HG02759 (cell line): Measurements from ENCODE around the gene ALPK3.
"Not testable (repeated sequence)": the region's sequence is repeated elsewhere in the genome, so short reads cannot be mapped to it uniquely, and the experiment has no call there.

Experiments
- ATAC-seq: cut with Tn5 transposase; IDR thresholded peaks from one replicate; pipeline ENCODE4 v1.9.1; 2021; ENCODE audit warnings: mild to moderate bottlenecking, moderate library complexity; ENCODE audit not compliant: unreplicated experiment

ALPK3 gene

DNA sequence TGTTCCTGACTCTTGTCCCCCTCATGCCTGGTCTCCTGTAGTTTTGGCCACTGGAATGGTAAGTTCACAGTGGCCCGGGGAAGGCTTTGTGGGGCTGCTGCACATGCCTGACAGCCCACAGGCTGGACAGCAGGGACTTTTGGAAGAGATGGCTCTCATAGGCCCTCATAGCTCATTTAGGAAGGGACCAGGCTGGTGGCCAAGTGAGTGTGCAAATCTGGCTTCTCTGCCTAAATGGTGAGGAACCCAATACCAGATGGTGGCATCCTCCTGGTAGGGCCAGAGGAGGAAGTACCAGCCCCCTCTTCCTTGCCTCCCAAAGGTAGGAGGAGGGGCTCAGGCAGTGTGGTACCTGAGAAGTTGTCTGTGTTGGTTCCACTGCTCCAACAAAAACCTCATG lies 25.6 kb downstream of the ALPK3 start:
- ATAC-seq, result no peak

DNA sequence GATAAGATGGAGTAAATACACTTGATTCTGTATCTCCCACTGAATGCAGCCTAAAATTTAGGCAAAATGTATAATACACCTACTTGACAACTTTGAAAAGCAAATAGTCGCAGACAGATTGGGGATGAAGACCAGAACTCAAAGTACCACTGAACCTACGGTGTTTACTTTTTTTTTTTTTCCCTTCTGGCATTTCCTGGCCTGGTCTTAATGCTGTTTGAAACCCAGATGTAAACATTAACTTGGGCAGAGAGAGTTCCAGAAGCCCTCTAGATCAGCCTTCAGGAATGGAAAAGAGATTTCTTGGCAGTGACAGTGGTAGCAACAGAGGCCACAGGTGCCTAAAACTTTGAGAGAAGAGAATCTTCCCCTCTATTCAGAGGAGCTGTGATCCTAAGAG lies 27.8 kb downstream of the ALPK3 start:
- no peak for ATAC-seq

DNA sequence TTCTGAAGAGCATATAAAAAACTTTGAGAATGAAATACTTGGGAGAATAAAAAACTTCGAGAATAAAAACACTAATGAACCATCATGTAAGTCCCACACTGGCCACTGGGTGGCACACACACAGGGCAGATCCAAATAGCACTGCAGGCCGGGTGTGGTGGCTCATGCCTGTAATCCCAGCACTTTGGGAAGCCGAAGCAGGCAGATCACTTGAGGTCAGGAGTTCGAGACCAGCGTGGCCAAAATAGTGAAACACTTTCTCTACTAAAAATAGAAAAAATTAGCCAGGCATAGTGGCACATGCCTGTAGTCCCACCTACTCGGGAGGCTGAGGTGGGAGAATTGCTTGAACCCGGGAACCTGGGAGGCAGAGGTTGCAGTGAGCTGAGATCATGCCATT lies 28.5 kb downstream of the ALPK3 start:
- not testable (repeated sequence) for ATAC-seq

DNA sequence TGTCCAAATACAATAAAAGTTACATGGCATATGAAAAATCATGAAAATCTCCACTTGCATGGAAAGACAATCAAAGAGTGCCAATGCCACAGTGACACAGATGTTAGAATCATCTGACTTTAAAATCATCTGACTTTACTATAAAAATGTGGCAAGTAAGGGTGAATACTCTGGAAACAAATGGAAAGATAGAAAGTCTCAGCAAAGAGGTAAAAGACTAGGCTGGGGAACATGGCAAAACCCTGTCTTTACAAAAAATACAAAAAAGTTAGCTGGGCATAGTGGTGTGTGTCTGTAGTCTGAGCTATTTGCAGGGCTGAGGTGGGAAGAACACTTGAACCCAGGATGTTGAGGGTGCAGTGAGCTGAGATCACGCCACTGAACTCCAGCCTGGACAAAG lies 29.1 kb downstream of the ALPK3 start:
- no peak for ATAC-seq

DNA sequence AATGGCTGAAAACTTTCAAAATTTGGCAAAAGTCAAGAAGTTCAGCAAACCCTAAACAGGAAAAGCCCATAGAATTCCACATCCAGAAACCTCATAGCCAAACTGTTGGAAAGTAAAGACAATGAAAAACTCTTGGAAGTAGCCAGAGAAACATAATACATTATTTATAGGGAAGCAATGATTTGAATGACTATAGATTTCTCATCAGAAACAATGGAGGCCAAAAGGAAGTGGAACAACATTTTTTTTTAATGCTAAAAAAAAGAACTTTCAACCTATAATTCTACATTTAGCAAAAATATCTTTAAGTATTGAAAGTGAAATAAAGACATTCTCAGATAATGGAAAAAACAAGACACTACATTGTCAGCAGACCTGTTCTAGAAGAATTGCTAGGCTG lies 30.2 kb downstream of the ALPK3 start:
- no peak for ATAC-seq

DNA sequence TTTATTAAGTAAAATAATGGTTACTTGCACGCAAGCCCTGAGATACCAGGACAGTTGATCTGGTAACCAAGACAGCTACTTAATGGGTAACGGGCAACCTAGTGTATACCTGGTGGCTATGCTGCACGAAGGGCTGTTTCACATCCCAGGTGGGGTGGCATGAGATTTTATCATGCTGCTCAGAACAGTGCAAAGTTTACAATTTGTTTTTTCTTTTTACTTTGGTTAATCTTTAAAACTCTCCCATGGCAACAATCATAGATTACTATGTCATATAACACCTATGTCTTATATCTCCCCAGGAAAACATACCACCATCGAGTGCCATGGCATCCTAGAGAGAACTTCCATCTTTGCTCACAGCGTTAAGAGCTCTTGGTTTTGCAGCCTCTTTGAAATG lies 35.1 kb downstream of the ALPK3 start:
- no peak for ATAC-seq

DNA sequence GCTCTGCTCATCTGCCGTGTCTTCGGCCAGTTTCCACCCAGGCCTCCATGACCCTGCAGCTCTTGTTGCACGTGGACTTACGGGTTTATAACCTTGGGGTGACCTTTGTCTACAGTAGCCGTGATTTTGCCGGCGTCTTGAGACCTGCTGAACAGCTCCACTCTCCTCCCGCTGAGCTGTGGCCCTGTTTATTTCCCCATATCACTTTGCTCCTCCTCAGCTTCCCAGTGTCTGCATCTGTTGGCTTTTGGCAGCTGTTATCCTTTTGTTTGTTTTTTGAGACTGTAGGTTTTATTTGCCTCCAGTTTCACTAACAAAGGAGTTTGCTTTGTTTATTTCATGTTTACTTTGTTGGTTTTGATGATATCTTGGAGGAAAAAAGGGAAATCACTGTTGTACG lies 38.0 kb downstream of the ALPK3 start:
- ATAC-seq, result no peak

DNA sequence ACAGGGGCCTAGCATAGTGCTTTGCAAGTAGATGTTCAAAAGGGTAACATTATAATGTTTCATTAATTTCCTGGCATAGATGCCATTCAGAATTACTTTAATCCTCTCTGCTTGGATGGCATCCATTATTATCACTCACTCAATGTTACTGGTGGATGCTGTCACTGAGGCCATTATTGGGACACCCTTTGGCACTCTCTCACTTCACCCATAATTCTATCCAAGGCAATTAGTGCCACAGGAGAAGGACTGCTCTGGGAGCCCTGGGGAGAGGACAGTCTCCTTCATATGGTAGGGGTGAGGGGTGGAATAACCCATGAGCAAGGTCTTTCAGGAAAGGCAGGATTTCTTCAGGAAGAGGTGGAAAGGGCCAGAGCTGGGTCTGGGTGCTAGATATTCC lies 38.6 kb downstream of the ALPK3 start:
- no peak for ATAC-seq

DNA sequence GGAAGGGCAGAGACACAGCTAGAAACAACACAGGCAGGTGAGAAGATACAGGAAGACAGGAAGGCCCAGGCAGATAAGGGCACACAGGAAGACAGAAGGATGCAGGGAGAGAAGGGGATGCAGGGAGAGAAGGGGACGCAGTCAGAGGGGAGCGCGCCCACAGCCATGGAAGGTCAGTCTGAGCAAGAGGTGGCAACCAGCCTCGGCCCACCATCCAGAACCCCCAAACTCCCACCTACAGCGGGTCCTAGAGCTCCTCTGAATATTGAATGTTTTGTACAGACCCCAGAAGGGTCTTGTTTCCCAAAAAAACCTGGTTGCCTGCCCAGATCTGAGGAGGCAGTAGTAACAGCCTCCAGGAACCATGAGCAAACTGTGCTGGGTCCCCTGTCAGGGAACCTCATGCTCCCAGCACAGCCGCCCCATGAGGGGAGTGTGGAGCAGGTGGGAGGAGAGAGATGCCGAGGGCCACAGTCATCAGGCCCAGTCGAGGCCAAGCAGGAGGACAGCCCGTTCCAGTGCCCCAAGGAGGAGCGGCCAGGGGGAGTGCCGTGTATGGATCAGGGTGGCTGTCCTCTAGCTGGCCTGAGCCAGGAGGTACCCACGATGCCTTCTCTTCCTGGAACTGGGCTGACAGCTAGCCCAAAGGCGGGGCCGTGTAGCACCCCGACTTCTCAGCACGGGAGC lies 39.7 kb downstream of the ALPK3 start:
- no peak for ATAC-seq

DNA sequence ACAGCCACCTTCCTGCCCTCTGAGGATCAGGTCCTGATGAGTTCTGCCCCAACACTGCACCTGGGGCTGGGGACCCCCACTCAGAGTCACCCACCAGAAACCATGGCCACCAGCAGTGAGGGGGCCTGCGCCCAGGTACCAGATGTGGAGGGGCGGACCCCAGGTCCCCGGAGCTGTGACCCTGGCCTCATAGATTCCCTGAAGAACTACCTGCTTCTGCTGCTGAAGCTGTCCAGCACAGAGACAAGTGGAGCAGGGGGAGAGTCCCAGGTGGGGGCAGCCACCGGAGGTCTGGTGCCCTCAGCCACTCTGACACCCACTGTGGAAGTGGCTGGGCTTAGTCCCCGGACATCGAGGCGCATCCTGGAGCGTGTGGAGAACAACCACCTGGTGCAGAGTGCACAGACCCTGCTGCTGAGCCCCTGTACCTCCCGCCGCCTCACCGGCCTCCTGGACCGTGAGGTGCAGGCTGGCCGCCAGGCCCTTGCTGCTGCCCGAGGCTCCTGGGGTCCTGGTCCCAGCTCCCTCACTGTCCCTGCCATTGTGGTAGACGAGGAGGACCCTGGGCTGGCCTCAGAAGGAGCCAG lies 40.4 kb downstream of the ALPK3 start:
- no peak for ATAC-seq

DNA sequence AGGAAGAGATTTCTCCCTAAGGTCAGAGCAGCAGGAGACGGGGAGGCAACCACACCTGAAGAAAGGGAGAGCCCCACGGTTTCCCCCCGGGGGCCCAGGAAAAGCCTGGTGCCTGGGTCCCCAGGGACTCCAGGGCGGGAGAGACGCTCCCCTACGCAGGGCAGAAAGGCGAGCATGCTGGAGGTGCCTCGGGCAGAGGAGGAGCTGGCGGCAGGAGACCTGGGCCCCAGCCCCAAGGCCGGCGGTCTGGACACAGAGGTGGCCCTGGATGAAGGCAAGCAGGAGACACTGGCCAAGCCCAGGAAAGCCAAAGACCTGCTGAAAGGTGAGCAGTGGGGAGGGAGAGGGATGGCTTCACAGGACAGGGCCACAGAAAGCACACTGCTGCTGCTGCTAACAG lies 41.1 kb downstream of the ALPK3 start:
- ATAC-seq, result no peak

DNA sequence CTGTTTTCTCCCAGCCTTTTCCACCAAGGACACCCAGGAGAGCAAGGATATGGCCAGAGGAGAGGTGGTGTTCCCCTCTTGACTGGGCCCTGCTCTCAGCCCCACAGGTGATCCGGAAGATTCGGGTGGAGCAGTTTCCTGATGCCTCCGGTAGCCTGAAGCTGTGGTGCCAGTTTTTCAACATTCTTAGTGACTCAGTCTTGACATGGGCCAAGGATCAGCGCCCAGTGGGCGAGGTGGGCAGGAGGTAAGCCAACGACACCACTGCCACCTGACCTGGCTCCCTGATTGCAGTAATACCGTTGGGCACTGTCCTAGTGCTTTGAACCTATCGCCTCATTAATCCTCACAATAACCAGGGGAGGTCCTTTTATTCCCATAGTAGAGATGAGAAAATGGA lies 42.0 kb downstream of the ALPK3 start:
- no peak for ATAC-seq

DNA sequence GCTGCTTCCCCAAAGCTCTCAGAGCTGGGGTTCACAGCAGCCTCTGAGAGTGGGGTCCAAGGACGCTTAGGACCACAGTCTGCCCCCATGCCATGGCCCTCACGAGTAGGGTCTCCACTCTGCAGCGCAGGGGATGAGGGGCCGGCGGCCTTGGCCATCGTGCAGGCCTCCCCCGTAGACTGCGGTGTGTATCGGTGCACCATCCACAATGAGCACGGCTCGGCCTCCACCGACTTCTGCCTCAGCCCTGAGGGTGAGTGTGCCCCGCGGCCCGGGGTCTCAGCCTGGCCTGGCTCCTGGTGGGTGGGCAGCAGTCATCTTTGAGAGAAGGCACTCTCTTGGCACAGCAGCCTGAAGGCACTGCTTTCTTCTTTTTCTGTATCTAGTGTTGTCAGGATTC lies 42.5 kb downstream of the ALPK3 start:
- no peak for ATAC-seq

DNA sequence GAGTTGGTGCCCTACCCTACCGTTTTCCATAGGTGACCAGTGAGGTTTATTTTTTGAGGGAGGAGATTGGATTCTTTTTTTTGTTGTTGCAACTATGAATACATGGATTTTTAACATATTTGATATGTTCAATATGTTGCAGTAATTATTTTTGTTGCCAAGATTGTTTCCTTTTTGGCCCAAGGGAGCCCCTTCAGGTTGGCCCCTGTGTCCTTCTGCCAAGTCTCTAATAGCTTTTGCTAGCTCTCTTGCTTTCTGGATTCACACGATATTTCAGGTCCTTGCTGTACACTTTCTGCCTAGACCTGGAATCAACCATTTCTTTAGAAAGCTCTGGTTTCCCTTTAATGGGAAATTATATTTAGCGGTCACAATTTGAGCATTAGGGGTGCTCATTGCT lies 44.6 kb downstream of the ALPK3 start:
- no peak for ATAC-seq

DNA sequence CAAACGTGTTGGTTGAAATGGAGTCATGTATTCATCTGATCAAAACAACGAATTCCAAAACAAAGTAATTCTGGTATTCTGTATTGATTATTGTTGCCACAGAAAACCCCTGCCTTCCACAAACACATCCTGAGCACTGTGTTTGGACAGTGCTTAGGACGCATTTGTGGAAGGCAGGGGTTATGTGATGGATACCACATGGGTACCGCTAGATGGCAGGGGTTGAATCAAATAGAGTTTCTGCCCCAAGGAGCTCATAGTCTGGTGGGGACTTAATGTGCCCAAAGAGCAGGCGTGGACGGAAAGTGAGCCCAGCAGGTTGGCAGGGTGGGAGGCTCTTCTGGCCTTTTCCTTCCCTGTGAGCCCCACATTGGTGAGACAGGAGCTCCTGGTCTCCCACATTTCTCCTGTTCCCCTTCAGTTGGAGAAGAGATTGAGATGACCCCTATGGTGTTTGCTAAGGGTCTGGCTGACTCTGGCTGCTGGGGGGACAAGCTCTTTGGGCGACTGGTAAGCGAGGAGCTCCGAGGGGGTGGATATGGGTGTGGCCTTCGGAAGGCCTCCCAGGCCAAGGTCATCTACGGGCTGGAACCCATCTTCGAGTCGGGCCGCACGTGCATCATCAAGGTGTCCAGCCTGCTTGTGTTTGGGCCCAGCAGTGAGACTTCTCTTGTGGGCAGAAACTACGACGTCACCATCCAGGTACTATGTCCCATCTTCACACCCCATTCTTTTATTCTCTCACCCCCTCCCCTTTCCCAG lies 45.2 kb downstream of the ALPK3 start:
- no peak for ATAC-seq

DNA sequence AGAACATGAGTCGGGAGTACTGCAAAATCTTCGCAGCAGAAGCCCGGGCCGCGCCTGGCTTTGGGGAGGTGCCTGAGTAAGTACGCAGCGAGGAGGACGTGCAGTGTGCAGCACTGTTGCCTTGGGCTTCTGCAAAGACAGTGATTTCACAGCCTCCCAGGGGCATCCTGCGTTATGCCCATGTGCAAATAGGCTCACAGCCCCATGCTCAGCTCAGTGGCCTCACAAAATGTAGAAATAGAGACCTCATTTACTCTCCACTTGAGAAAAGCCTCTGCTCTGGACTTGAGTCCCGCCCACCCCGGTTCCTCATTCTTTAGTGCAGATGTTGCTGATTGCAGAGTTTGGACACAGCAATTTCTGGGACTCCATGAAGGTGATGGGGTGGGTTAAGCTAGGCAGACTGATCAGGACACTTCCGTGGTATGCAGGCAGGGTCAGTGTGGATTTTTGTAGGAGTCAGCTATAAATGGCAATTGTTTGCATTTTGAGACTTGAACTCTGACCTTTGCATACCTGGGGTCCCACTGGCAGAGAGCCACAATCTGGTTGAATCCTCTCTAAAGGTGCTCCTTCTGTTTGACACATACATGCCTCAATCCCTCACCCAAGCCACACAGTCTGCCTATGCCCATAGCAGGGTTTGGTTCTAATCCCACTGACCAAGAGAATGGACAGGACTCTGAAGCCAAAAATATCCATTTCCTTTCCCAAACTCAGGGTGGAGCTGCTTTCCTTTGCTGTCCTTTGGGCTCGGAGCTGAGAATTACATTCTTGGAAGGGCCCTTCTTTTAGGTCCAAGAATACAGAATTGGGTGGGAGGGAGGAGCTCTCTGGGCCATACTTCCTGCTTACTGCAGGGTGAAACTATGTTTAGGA lies 46.6 kb downstream of the ALPK3 start:
- no peak for ATAC-seq

DNA sequence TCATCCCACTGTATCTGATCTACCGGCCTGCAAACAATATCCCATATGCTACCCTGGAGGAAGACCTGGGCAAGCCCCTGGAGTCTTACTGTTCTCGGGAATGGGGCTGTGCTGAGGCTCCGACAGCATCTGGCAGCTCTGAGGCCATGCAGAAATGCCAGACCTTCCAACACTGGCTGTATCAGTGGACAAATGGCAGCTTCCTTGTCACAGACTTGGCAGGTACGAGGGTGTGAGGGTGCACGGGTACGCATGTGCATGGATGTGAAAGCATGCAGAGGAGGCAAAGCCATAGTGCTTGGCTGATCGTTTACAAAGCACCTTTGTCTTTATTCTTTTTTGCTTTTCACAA lies 47.3 kb downstream of the ALPK3 start:
- ATAC-seq, result no peak

DNA sequence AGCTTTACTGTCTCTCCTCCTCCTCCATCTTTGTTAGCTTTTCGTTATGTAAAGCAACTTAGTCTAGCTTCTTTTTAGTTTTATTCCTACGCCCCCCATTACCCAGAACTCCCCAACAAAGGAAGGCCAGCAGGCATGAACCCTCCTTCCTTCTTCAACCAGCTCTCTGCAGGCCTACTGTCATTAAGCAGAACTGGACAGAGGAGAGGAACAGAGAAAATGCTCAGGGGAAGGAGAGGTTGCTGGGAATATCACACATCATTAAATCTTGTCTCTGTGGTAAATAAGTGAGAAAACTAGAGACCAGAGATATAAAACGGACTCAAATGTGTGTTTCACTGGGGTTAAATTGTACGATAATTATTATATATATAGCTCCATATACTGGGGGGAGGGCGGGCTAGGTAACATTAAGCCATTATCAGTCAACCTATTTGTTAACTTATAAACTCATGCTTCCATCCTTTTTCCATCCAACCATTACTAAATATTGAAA lies 48.0 kb downstream of the ALPK3 start:
- no peak for ATAC-seq

DNA sequence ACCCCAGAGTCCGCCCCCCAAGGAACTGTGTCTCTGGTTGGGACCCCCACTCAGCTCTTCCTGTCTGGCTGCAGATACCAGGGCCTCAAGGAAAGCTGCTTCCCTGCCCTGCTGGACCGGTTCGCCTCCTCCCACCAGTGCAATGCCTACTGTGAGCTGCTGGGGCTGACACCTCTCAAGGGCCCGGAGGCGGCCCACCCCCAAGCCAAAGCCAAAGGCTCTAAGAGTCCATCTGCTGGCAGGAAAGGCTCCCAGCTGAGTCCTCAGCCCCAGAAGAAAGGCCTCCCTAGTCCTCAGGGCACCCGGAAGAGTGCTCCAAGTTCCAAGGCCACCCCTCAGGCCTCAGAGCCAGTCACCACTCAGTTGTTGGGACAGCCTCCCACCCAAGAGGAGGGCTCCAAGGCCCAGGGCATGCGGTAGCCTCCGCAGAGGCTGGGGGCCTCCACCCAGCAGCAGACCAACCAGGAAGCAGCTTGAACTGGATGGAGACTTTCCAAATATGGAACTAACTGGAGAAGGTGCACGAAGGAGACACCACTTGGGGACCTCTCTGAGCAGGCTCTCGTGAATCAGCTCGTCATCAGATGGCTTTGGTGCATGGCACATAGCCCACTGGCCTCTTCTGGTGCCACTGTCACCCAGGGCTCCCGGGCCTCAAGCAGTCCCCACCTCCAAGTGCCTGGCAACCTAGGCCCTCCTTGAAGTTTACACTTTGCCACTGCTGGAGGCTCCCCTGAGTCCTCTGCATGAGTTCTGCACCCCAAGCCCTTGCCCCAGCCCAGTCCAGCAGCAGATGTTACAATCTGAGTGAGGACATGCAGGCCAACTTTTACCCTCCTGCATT lies 51.1 kb downstream of the ALPK3 start:
- ATAC-seq, result no peak

DNA sequence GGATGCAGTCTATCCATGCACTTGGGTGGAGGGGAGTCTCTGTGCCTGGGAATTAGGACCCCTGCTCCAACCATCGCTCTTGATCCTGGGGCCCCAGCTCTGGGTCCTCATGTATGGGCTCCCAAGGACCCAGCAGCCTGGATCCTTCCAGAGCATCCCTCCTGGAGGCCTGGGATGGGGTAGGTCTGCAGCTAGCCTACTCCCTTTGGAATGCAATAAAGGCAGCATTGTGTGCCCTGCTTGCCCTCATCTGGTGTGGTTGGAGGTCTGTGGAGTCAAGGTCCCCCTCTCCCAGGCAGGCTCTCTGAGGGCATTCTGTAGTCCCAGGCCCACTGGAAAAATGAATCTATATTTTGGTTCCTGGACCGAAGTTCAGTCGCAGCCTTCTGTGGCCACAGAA lies 52.4 kb downstream of the ALPK3 start:
- ATAC-seq, result no peak
